Natural killer cell (primary cell): ENCODE data around the gene TYK2. TPM values are rescaled to one million over a fixed set of nuclear protein-coding genes. Genes with fewer than 3 reads are reported as not detected.
"Not testable (repeated sequence)": the region's sequence is repeated elsewhere in the genome, so short reads cannot be mapped to it uniquely, and the experiment has no call there.

ENCODE experiments used
- ATAC-seq, 3 donors: fragments of 150-1000 bp in 2 of 3; fragments of 200-7000 bp in 1 of 3; cut with Tn5 transposase; 1 replicate in 1 of 3; 2 replicates in 2 of 3; pipeline ENCODE4 v1.10.0; 2021; ENCODE audit warnings: mild to moderate bottlenecking in 2 of 3, moderate library complexity in 2 of 3
- DNase-seq, 2 donors: peaks; one replicate each; pipeline versions ENCODE4 v3.0.0 to v3.0.0-alpha.2; 2013 to 2021; ENCODE audit warnings: mixed read lengths in 1 of 2
- H3K27ac ChIP-seq: one replicate; pipeline ENCODE4 v1.5.1; 2013; ENCODE audit warnings: mild to moderate bottlenecking, low read length
- H3K27me3 ChIP-seq: one replicate; pipeline ENCODE4 v1.6.1; 2013; ENCODE audit warnings: low read length; ENCODE audit not compliant: control insufficient read depth, insufficient read depth
- H3K36me3 ChIP-seq: one replicate; pipeline ENCODE4 v1.6.1; 2013; ENCODE audit warnings: low read length; ENCODE audit not compliant: control insufficient read depth, insufficient read depth
- H3K4me1 ChIP-seq: one replicate; pipeline ENCODE4 v1.6.1; 2013; ENCODE audit warnings: low read length; ENCODE audit not compliant: control insufficient read depth, insufficient read depth
- H3K4me3 ChIP-seq: one replicate; pipeline ENCODE4 v1.5.1; 2013; ENCODE audit warnings: low read length
- H3K9me3 ChIP-seq: one replicate; pipeline ENCODE4 v1.6.1; 2013; ENCODE audit warnings: low read length; ENCODE audit not compliant: control insufficient read depth, insufficient read depth
- H3K27ac Mint-ChIP-seq, 2 donors: one replicate each; pipeline ENCODE4 v1.8.0; 2022; ENCODE audit warnings: mild to moderate bottlenecking in 2 of 2, mixed read lengths in 2 of 2, moderate library complexity in 1 of 2
- H3K27me3 Mint-ChIP-seq, 2 donors: one replicate each; pipeline ENCODE4 v1.8.0; 2022; ENCODE audit warnings: low read depth in 2 of 2, mixed read lengths in 2 of 2
- H3K36me3 Mint-ChIP-seq: one replicate; pipeline ENCODE4 v1.8.0; 2022; ENCODE audit warnings: mixed read lengths
- H3K4me1 Mint-ChIP-seq, 2 donors: one replicate each; pipeline ENCODE4 v1.8.0; 2022; ENCODE audit warnings: mixed read lengths in 2 of 2
- H3K4me3 Mint-ChIP-seq: one replicate; pipeline ENCODE4 v1.8.0; 2022; ENCODE audit warnings: mild to moderate bottlenecking, moderate library complexity, mixed read lengths
- H3K9me3 Mint-ChIP-seq, 2 donors: one replicate each; pipeline ENCODE4 v1.8.0; 2022; ENCODE audit warnings: mixed read lengths in 2 of 2
- WGBS: methylation state at CpG from one replicate; pipeline ENCODE4 v1.1.7; 2013; ENCODE audit warnings: missing lambda C conversion rate; ENCODE audit not compliant: insufficient coverage; 5-methylcytosine and 5-hydroxymethylcytosine counted together
- intact Hi-C: fragments of 100-400 bp; cut with micrococcal nuclease; formaldehyde crosslinking; loops from one replicate; pipeline ENCODE4 v1.14.2; 2022
- total RNA-seq, 4 donors: library from RNA; stranded (reverse); fragments of 120-200 nt in 1 of 4; gene quantifications; one replicate each; pipeline versions ENCODE4 v1.2.3 to v1.2.4, GENCODE V29; 2013 to 2022
- TF ChIP-seq, protein P1 (sequence below): fragments of 200-600 bp; IDR thresholded peaks from one replicate; pipeline ENCODE4 v1.8.0; 2022; ENCODE audit warnings: antibody characterized with exemption

Gene TYK2
- total RNA-seq, 3 donors from 2014 or later (not counting 1 experiment from before 2014, with no cell fraction given) = 401 to 469 (median 454) TPM

GRCh38 chr19:10388957-10389356 is 8.6 kb upstream of the TYK2 start:
- intact Hi-C loops = loop anchor here (1.0 to 10.0 kb wide), 4 partner anchors 46 to 454 kb away; no protein-coding TSS in a partner anchor
- Histone ChIP-seq H3K27me3 (no peaks in the 10 kb centered on the region), H3K9me3 (no peaks in the 10 kb centered on the region), H3K36me3 (peaks cover 24% of the 10 kb centered on the region), H3K4me3 (no peak overlapping the region), H3K27ac (no peak overlapping the region), H3K4me1 (peaks cover 6% of the 10 kb centered on the region)
- Mint-ChIP-seq H3K4me3 (no peak overlapping the region), H3K9me3 (no peaks in the 10 kb centered on the region), H3K27ac (peak overlapping the region in 1 of 2 donors; percentile 54), H3K4me1 (peaks cover 4 to 10% of the 10 kb centered on the region in 2 donors), H3K27me3 (no peaks in the 10 kb centered on the region), H3K36me3 (no peaks in the 10 kb centered on the region)
- WGBS = 4% methylated on average over 3 of the region's 3 CpGs
- TF ChIP-seq, protein P1, sequence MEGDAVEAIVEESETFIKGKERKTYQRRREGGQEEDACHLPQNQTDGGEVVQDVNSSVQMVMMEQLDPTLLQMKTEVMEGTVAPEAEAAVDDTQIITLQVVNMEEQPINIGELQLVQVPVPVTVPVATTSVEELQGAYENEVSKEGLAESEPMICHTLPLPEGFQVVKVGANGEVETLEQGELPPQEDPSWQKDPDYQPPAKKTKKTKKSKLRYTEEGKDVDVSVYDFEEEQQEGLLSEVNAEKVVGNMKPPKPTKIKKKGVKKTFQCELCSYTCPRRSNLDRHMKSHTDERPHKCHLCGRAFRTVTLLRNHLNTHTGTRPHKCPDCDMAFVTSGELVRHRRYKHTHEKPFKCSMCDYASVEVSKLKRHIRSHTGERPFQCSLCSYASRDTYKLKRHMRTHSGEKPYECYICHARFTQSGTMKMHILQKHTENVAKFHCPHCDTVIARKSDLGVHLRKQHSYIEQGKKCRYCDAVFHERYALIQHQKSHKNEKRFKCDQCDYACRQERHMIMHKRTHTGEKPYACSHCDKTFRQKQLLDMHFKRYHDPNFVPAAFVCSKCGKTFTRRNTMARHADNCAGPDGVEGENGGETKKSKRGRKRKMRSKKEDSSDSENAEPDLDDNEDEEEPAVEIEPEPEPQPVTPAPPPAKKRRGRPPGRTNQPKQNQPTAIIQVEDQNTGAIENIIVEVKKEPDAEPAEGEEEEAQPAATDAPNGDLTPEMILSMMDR = peak; percentile 93
- peak; percentile 55 to 68 (median 61) for ATAC-seq
- DNase-seq = peak; percentile 82 to 91

DNA sequence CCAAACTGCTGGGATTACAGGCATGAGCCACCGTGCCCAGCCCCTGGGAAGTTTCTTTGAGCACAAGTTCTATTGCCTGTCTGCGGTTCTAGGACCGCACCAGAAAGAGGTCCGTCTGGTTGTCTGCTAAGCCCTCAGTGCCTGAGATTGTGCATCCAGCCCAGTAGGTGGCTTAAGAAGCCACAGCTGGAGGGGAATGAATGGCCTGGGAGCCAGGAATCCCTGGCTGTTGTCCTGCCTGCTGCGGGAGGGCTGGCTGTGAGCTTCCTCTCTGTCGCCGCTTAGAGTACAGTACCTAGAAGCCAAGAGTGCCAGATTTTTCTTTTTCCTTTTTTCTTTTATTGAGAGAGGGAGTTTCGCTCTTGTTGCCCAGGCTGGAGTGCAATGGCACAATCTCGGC is 4.2 kb upstream of the TYK2 start:
- no peaks in the 10 kb centered on the region for H3K9me3 ChIP-seq
- TF ChIP-seq, protein P1 = no peak
- Mint-ChIP-seq H3K9me3 (no peaks in the 10 kb centered on the region), H3K4me1 (peaks cover 17 to 22% of the 10 kb centered on the region in 2 donors), H3K27ac (no peak overlapping the region), H3K4me3 (no peak overlapping the region), H3K36me3 (no peaks in the 10 kb centered on the region), H3K27me3 (no peaks in the 10 kb centered on the region)
- H3K36me3 ChIP-seq = no peaks in the 10 kb centered on the region
- H3K27me3 ChIP-seq = no peaks in the 10 kb centered on the region
- DNase-seq (no peak), ATAC-seq (no peak)
- intact Hi-C loops = loop anchor here (10.0 kb wide), 1 partner anchor 50 kb away; no protein-coding TSS in a partner anchor
- H3K4me1 ChIP-seq = peaks cover 19% of the 10 kb centered on the region
- no peak overlapping the region for H3K4me3 ChIP-seq
- no peak overlapping the region for H3K27ac ChIP-seq
- WGBS = 95% methylated on average over 9 of the region's 9 CpGs

DNA sequence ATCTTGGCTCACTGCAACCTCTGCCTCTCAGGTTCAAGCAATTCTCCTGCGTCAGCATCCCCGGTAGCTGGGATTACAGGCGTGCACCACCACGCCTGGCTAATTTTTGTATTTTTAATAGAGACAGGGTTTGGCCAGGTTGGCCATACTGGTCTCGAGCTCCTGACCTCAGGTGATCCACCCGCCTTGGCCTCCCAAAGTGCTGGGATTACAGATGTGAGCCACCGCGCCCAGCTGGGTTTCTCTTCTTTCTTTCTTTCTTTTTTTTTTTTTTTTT is 2.8 kb upstream of the TYK2 start:
- H3K4me1 ChIP-seq = peaks cover 20% of the 10 kb centered on the region
- intact Hi-C loops = loop anchor here (10.0 kb wide), 1 partner anchor 52 kb away; no protein-coding TSS in a partner anchor
- H3K27ac ChIP-seq, H3K36me3 Mint-ChIP-seq, DNase-seq, ATAC-seq, H3K27ac Mint-ChIP-seq, H3K9me3 Mint-ChIP-seq, H3K4me3 ChIP-seq, H3K4me3 Mint-ChIP-seq, H3K36me3 ChIP-seq, H3K27me3 ChIP-seq, H3K9me3 ChIP-seq, H3K27me3 Mint-ChIP-seq: not testable (repeated sequence)
- H3K4me1 Mint-ChIP-seq = peaks cover 19 to 26% of the 10 kb centered on the region in 2 donors
- WGBS = 94% methylated on average over 8 of the region's 8 CpGs

GRCh38 chr19:10379880-10380312 is 476 bp downstream of the TYK2 start:
- Histone ChIP-seq H3K27ac (peak overlapping the region; percentile 84), H3K36me3 (peaks cover 10% of the 10 kb centered on the region), H3K4me3 (peak overlapping the region; percentile 92), H3K27me3 (no peaks in the 10 kb centered on the region), H3K4me1 (peaks cover 20% of the 10 kb centered on the region), H3K9me3 (no peaks in the 10 kb centered on the region)
- Mint-ChIP-seq H3K9me3 (no peaks in the 10 kb centered on the region), H3K4me3 (peak overlapping the region; percentile 94), H3K36me3 (no peaks in the 10 kb centered on the region), H3K27ac (peak overlapping the region; percentile 97), H3K27me3 (no peaks in the 10 kb centered on the region), H3K4me1 (peaks cover 19 to 30% of the 10 kb centered on the region in 2 donors)
- WGBS = 3% methylated on average over 10 of the region's 10 CpGs
- intact Hi-C loops = loop anchor here (1.0 to 10.0 kb wide), 3 partner anchors 47 to 109 kb away; partner anchors contain the start of genes ICAM1 and RAVER1
- ATAC-seq (no peak), DNase-seq (no peak)
- TF ChIP-seq, protein P1 = no peak
